HepG2 (cell line): ENCODE data around the gene RTN4RL2. TPM values are rescaled to one million over a fixed set of nuclear protein-coding genes. Genes with fewer than 3 reads are reported as not detected.

Experiments
- AGO1 ChIP-seq: fragments of 200-400 bp; formaldehyde crosslinking; IDR thresholded peaks from 2 replicates; pipeline ENCODE4 v1.6.1; 2017; ENCODE audit warnings: mild to moderate bottlenecking, low read depth, low read length, moderate library complexity; ENCODE audit not compliant: poor library complexity, severe bottlenecking
- ATF7 ChIP-seq, 2 experiments: fragments of 450-650 bp in 1 of 2; sonication (generic) in 1 of 2; formaldehyde crosslinking in 1 of 2; IDR thresholded peaks; 2 replicates each; pipeline versions ENCODE4 v1.4.0 to v1.6.1; 2016 to 2020; ENCODE audit warnings: antibody characterized with exemption in 1 of 2, mild to moderate bottlenecking in 1 of 2, missing genetic modification reagents in 1 of 2
- FOXA3 ChIP-seq: IDR thresholded peaks from 2 replicates; pipeline ENCODE4 v1.6.1; 2016; ENCODE audit warnings: missing genetic modification reagents, missing compliant biosample characterization
- FOXK2 ChIP-seq: fragments of 450-650 bp; IDR thresholded peaks from 2 replicates; pipeline ENCODE4 v1.6.1; 2016
- FOXO1 ChIP-seq: sonication (generic); formaldehyde crosslinking; IDR thresholded peaks from 2 replicates; pipeline ENCODE4 v1.4.0; 2020; ENCODE audit warnings: missing genetic modification reagents
- GLI4 ChIP-seq: sonication (generic); formaldehyde crosslinking; IDR thresholded peaks from 2 replicates; pipeline ENCODE4 v1.5.1; 2020; ENCODE audit warnings: missing genetic modification reagents, mild to moderate bottlenecking, moderate library complexity, borderline replicate concordance
- HIC2 ChIP-seq: sonication (generic); formaldehyde crosslinking; IDR thresholded peaks from 2 replicates; pipeline ENCODE4 v1.9.0; 2022; ENCODE audit warnings: low read depth, missing genetic modification reagents
- HOXA3 ChIP-seq: sonication (generic); formaldehyde crosslinking; IDR thresholded peaks from 2 replicates; pipeline ENCODE4 v1.5.0; 2020; ENCODE audit warnings: missing genetic modification reagents
- HOXD1 ChIP-seq: sonication (generic); formaldehyde crosslinking; IDR thresholded peaks from 2 replicates; pipeline ENCODE4 v1.5.0; 2020; ENCODE audit warnings: missing genetic modification reagents
- KDM3A ChIP-seq: IDR thresholded peaks from 2 replicates; pipeline ENCODE4 v1.6.1; 2018; ENCODE audit warnings: low read depth, missing compliant biosample characterization
- KLF11 ChIP-seq: IDR thresholded peaks from 2 replicates; pipeline ENCODE4 v1.6.1; 2016; ENCODE audit warnings: missing compliant biosample characterization
- MXD4 ChIP-seq: IDR thresholded peaks from 2 replicates; pipeline ENCODE4 v1.6.1; 2016; ENCODE audit warnings: mild to moderate bottlenecking, missing biosample characterization, missing genetic modification reagents
- NR2F6 ChIP-seq, 2 experiments: IDR thresholded peaks; 2 replicates each; pipeline ENCODE4 v1.6.1; 2016; ENCODE audit warnings: antibody characterized with exemption in 1 of 2, mild to moderate bottlenecking in 1 of 2
- RXRB ChIP-seq: IDR thresholded peaks from 2 replicates; pipeline ENCODE4 v1.6.1; 2016; ENCODE audit warnings: borderline replicate concordance, missing genetic modification reagents, missing compliant biosample characterization
- SNAPC2 ChIP-seq: sonication (generic); formaldehyde crosslinking; IDR thresholded peaks from 2 replicates; pipeline ENCODE4 v1.8.1; 2022; ENCODE audit warnings: mild to moderate bottlenecking, missing genetic modification reagents
- ZNF256 ChIP-seq: sonication (generic); formaldehyde crosslinking; conservative IDR thresholded peaks from 2 replicates; pipeline ENCODE4 v1.4.0; 2020; ENCODE audit warnings: missing genetic modification reagents
- ZNF362 ChIP-seq: sonication (generic); formaldehyde crosslinking; IDR thresholded peaks from 2 replicates; pipeline ENCODE4 v1.4.0; 2020; ENCODE audit warnings: missing genetic modification reagents, mild to moderate bottlenecking, borderline replicate concordance
- ZNF382 ChIP-seq: sonication (generic); formaldehyde crosslinking; IDR thresholded peaks from 2 replicates; pipeline ENCODE4 v1.5.0; 2020; ENCODE audit warnings: missing genetic modification reagents, mild to moderate bottlenecking, borderline replicate concordance
- ZNF567 ChIP-seq: sonication (generic); formaldehyde crosslinking; IDR thresholded peaks from 2 replicates; pipeline ENCODE4 v1.8.1; 2023; ENCODE audit warnings: mild to moderate bottlenecking, missing genetic modification reagents, borderline replicate concordance
- ZNF572 ChIP-seq: sonication (generic); formaldehyde crosslinking; IDR thresholded peaks from 2 replicates; pipeline ENCODE4 v1.5.1; 2020; ENCODE audit warnings: mild to moderate bottlenecking, missing genetic modification reagents
- ZNF713 ChIP-seq: sonication (generic); formaldehyde crosslinking; IDR thresholded peaks from 2 replicates; pipeline ENCODE4 v1.4.0; 2020; ENCODE audit warnings: mild to moderate bottlenecking, missing genetic modification reagents
- ZNF768 ChIP-seq: sonication (generic); formaldehyde crosslinking; IDR thresholded peaks from 2 replicates; pipeline ENCODE4 v1.4.0; 2020; ENCODE audit warnings: missing genetic modification reagents
- ZNF784 ChIP-seq: sonication (generic); formaldehyde crosslinking; IDR thresholded peaks from 2 replicates; pipeline ENCODE4 v1.5.1; 2020; ENCODE audit warnings: missing genetic modification reagents, mild to moderate bottlenecking, borderline replicate concordance
- ZNF891 ChIP-seq: sonication (generic); formaldehyde crosslinking; IDR thresholded peaks from 2 replicates; pipeline ENCODE4 v1.5.0; 2020; ENCODE audit warnings: mild to moderate bottlenecking, missing genetic modification reagents
- polyA plus RNA-seq, 8 experiments: library from polyadenylated mRNA; depleted of rRNA in 3 of 8; stranded (reverse) in 7 of 8; unstranded in 1 of 8; fragments of >200 nt; fragmentation: Illumina TruSeq in 4 of 8; extraction: Trizol in 4 of 8; gene quantifications; 2 replicates each; pipeline versions ENCODE4 v1.2.1 to v1.2.3, GENCODE V29; 2011 to 2016; ENCODE audit warnings: low read depth in 4 of 8, missing spikeins in 1 of 8, mixed read lengths in 1 of 8; ENCODE audit not compliant: insufficient read depth in 1 of 8
- total RNA-seq, 5 experiments: library from RNA; depleted of rRNA; stranded (reverse); fragments of >200 nt; fragmentation: Illumina TruSeq; extraction: Trizol; gene quantifications; 2 replicates each; pipeline ENCODE4 v1.2.3, GENCODE V29; 2016; ENCODE audit warnings: low read depth in 1 of 5
- TF ChIP-seq, protein P1 (sequence below): sonication (generic); formaldehyde crosslinking; IDR thresholded peaks from 2 replicates; pipeline ENCODE4 v1.5.0; 2020; ENCODE audit warnings: mild to moderate bottlenecking, missing genetic modification reagents, moderate library complexity
- TF ChIP-seq, protein P2 (sequence below): sonication (generic); formaldehyde crosslinking; IDR thresholded peaks from 2 replicates; pipeline ENCODE4 v1.4.0; 2020; ENCODE audit warnings: mild to moderate bottlenecking, missing genetic modification reagents

The RTN4RL2 gene
- total and polyA plus RNA-seq, 2 of the 13 experiments (the other 11 are each of a cell fraction or from before 2014, with no cell fraction given), result 1.3 to 4.3 TPM

GRCh38 chr11:57502870-57503269, 42.5 kb downstream of the RTN4RL2 start (continued):
- TF ChIP-seq KDM3A (CRISPR knock-in tag) (no peak), GLI4 (CRISPR knock-in tag) (no peak), MXD4 (0 out of 2 replicates have a peak, but pooled peaks have one; percentile 31), ZNF256 (CRISPR knock-in tag) (no peak), FOXA3 (CRISPR knock-in tag) (peak; percentile 86), ATF7 (IDR thresholded peaks at IDR 0.05) (no peak), ATF7 (CRISPR knock-in tag; IDR thresholded peaks at IDR 0.05) (no peak), SNAPC2 (CRISPR knock-in tag) (no peak), ZNF784 (CRISPR knock-in tag) (no peak), FOXO1 (CRISPR knock-in tag) (peak; percentile 43; the same call in 1 of the 2 replicates), HOXA3 (peak; percentile 59; the same call in 1 of the 2 replicates), NR2F6 (IDR thresholded peaks at IDR 0.05) (peak; percentile 97), NR2F6 (CRISPR knock-in tag; IDR thresholded peaks at IDR 0.05) (peak; percentile 97), HIC2 (peak; percentile 86), ZNF567 (no peak), KLF11 (CRISPR knock-in tag) (no peak), ZNF768 (CRISPR knock-in tag) (no peak), ZNF713 (CRISPR knock-in tag) (no peak), ZNF382 (CRISPR knock-in tag) (no peak), RXRB (CRISPR knock-in tag) (peak; percentile 88), ZNF572 (CRISPR knock-in tag) (no peak), AGO1 (no peak), FOXK2 (peak; percentile 27; the same call in 1 of the 2 replicates), ZNF891 (CRISPR knock-in tag) (no peak), HOXD1 (CRISPR knock-in tag) (no peak), ZNF362 (CRISPR knock-in tag) (peak; percentile 53; the same call in 1 of the 2 replicates)
- TF ChIP-seq, protein P1, sequence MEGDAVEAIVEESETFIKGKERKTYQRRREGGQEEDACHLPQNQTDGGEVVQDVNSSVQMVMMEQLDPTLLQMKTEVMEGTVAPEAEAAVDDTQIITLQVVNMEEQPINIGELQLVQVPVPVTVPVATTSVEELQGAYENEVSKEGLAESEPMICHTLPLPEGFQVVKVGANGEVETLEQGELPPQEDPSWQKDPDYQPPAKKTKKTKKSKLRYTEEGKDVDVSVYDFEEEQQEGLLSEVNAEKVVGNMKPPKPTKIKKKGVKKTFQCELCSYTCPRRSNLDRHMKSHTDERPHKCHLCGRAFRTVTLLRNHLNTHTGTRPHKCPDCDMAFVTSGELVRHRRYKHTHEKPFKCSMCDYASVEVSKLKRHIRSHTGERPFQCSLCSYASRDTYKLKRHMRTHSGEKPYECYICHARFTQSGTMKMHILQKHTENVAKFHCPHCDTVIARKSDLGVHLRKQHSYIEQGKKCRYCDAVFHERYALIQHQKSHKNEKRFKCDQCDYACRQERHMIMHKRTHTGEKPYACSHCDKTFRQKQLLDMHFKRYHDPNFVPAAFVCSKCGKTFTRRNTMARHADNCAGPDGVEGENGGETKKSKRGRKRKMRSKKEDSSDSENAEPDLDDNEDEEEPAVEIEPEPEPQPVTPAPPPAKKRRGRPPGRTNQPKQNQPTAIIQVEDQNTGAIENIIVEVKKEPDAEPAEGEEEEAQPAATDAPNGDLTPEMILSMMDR (CRISPR knock-in tag), result peak; percentile 59
- TF ChIP-seq, protein P2, sequence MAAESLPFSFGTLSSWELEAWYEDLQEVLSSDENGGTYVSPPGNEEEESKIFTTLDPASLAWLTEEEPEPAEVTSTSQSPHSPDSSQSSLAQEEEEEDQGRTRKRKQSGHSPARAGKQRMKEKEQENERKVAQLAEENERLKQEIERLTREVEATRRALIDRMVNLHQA, result no peak
